B cell (primary cell): ENCODE measurements around the gene SYT13. TPM values are rescaled to one million over a fixed set of nuclear protein-coding genes. Genes with fewer than 3 reads are reported as not detected.

Experiments used
- ATAC-seq: fragments of 200-7000 bp; cut with Tn5 transposase; one replicate; pipeline ENCODE4 v1.10.0; 2021; ENCODE audit warnings: low read depth, mild to moderate bottlenecking, moderate number of reproducible peaks, moderate library complexity
- CTCF ChIA-PET: fragments of 350-600 bp; sonication (Branson Sonifier 250); formaldehyde crosslinking; loops from one replicate; lab custom pipeline; 2021; ENCODE audit warnings: antibody characterized with exemption, inconsistent platforms; lab: Charles Lee
- POLR2A ChIA-PET: fragments of 350-600 bp; sonication (Branson Sonifier 250); formaldehyde crosslinking; loops from one replicate; lab custom pipeline; 2021; ENCODE audit warnings: antibody characterized with exemption; lab: Charles Lee
- DNase-seq: peaks from one replicate; pipeline ENCODE4 v3.0.0; 2013
- H2AFZ ChIP-seq: 2 replicates; pipeline ENCODE4 v1.6.1; 2012; ENCODE audit warnings: mild to moderate bottlenecking, low read depth, low read length; ENCODE audit not compliant: insufficient read depth, poor library complexity, severe bottlenecking
- H3K27ac ChIP-seq, 2 donors: 1 replicate in 1 of 2; 2 replicates in 1 of 2; pipeline ENCODE4 v1.5.1; 2012 to 2013; ENCODE audit warnings: low read length in 2 of 2, mild to moderate bottlenecking in 2 of 2, moderate library complexity in 1 of 2
- H3K27me3 ChIP-seq, 4 experiments: fragments of 200-600 bp in 1 of 4; sonication (generic) in 1 of 4; replicated peaks in 1 of 4; 1 replicate in 2 of 4; 2 replicates in 2 of 4; pipeline versions ENCODE4 v1.6.1 to v1.7.0; 2013 to 2016; ENCODE audit warnings: low read length in 3 of 4, mild to moderate bottlenecking in 2 of 4, mixed read lengths in 1 of 4, moderate library complexity in 1 of 4; ENCODE audit not compliant: insufficient read depth in 4 of 4, control insufficient read depth in 3 of 4; ENCODE audit errors: control extremely low read depth in 1 of 4
- H3K36me3 ChIP-seq, 2 experiments: replicated peaks in 1 of 2; 1 replicate in 1 of 2; 2 replicates in 1 of 2; pipeline versions ENCODE4 v1.6.1 to v1.7.1; 2013; ENCODE audit warnings: low read length in 1 of 2; ENCODE audit not compliant: insufficient read depth in 2 of 2, control insufficient read depth in 1 of 2; ENCODE audit errors: control extremely low read depth in 1 of 2, extremely low read depth in 1 of 2
- H3K4me1 ChIP-seq, 2 donors: fragments of 200-600 bp in 1 of 2; sonication (generic) in 1 of 2; 1 replicate in 1 of 2; 2 replicates in 1 of 2; pipeline versions ENCODE4 v1.5.1 to v1.6.1; 2013 to 2017; ENCODE audit warnings: low read length in 2 of 2; ENCODE audit not compliant: control insufficient read depth in 2 of 2, insufficient read depth in 2 of 2
- H3K4me2 ChIP-seq: replicated peaks from 2 replicates; pipeline ENCODE3; 2012; ENCODE audit warnings: mild to moderate bottlenecking, low read depth, low read length; ENCODE audit not compliant: poor library complexity, severe bottlenecking
- H3K4me3 ChIP-seq, 5 experiments: fragments of 200-600 bp in 1 of 5; sonication (generic) in 1 of 5; 1 replicate in 3 of 5; 2 replicates in 2 of 5; pipeline versions ENCODE4 v1.5.1 to v1.7.0; 2011 to 2016; ENCODE audit warnings: low read length in 4 of 5, mild to moderate bottlenecking in 4 of 5, low read depth in 2 of 5, control low read depth in 1 of 5, moderate library complexity in 1 of 5; ENCODE audit not compliant: insufficient read depth in 1 of 5; ENCODE audit errors: control extremely low read depth in 1 of 5, extremely low read depth in 1 of 5
- H3K79me2 ChIP-seq: fragments of 200-600 bp; sonication (generic); one replicate; pipeline ENCODE4 v1.6.0; 2016; ENCODE audit warnings: low read length; ENCODE audit not compliant: control insufficient read depth, insufficient read depth
- H3K9ac ChIP-seq: fragments of 200-600 bp; sonication (generic); 2 replicates; pipeline ENCODE4 v1.6.1; 2017; ENCODE audit warnings: mild to moderate bottlenecking, low read length, moderate library complexity
- H3K9me3 ChIP-seq, 3 donors: one replicate each; pipeline versions ENCODE4 v1.6.1 to v1.7.1; 2013; ENCODE audit warnings: low read length in 2 of 3; ENCODE audit not compliant: control insufficient read depth in 2 of 3, insufficient read depth in 1 of 3; ENCODE audit errors: control extremely low read depth in 1 of 3
- H4K20me1 ChIP-seq: 2 replicates; pipeline ENCODE4 v1.6.0; 2012; ENCODE audit warnings: mild to moderate bottlenecking, low read length; ENCODE audit not compliant: insufficient read depth, control insufficient read depth, poor library complexity, severe bottlenecking
- H3K27ac Mint-ChIP-seq: one replicate; pipeline ENCODE4 v1.8.0; 2021; ENCODE audit warnings: mixed read lengths
- H3K27me3 Mint-ChIP-seq: one replicate; pipeline ENCODE4 v1.8.0; 2021; ENCODE audit warnings: mixed read lengths
- H3K4me1 Mint-ChIP-seq: one replicate; pipeline ENCODE4 v1.8.0; 2021; ENCODE audit warnings: mixed read lengths
- H3K4me3 Mint-ChIP-seq: one replicate; pipeline ENCODE4 v1.8.0; 2021; ENCODE audit warnings: mixed read lengths
- H3K9me3 Mint-ChIP-seq: one replicate; pipeline ENCODE4 v1.8.0; 2022; ENCODE audit warnings: mixed read lengths; ENCODE audit not compliant: insufficient read depth
- EZH2 ChIP-seq: IDR thresholded peaks from 2 replicates; pipeline ENCODE4 v1.6.1; 2012; ENCODE audit warnings: borderline replicate concordance, low read depth, mild to moderate bottlenecking, moderate library complexity, low read length; ENCODE audit not compliant: insufficient read depth, poor library complexity, severe bottlenecking
- WGBS: methylation state at CpG from one replicate; pipeline ENCODE4 v1.1.5; 2013; ENCODE audit warnings: missing lambda C conversion rate; ENCODE audit not compliant: insufficient coverage; 5-methylcytosine and 5-hydroxymethylcytosine counted together
- intact Hi-C: fragments of 100-400 bp; cut with micrococcal nuclease; formaldehyde crosslinking; loops from one replicate; pipeline ENCODE4 v1.10.0; 2022
- polyA plus RNA-seq: library from polyadenylated mRNA; depleted of rRNA; stranded (reverse); fragments of >200 nt; gene quantifications from 2 replicates; pipeline ENCODE4 v1.2.3, GENCODE V29; 2012
- total RNA-seq, 2 donors: library from RNA; stranded (reverse); fragments of 120-200 nt in 1 of 2; gene quantifications; 1 replicate in 1 of 2; 2 replicates in 1 of 2; pipeline versions ENCODE4 v1.2.3 to v1.2.4, GENCODE V29; 2013 to 2022
- TF ChIP-seq, protein P1 (sequence below): fragments of 200-600 bp; IDR thresholded peaks from one replicate; pipeline ENCODE4 v1.8.0; 2022; ENCODE audit warnings: antibody characterized with exemption, mild to moderate bottlenecking

Gene SYT13
- total and polyA plus RNA-seq, 2 donors (not counting 1 experiment from before 2014, with no cell fraction given), result not detected

DNA sequence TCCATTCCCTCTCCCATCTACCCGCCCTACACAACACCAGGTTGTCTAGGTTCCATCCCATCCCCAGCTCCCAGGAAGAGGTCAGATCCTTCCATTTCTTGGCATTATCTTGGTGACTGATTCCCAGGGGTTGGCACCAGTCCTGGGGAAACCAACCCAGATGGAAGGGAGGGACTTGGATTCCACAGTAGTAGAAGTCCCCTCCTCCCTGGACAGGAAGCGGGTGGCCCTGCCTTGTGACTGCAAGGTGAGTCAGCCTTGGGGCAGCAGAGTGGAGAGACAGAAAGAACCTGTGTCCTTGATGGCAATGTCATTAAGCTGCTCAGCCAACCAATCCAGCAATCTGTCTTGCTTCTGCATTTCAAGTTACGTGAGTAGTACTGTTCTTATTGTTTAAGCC lies 26.5 kb downstream of the SYT13 start:
- Mint-ChIP-seq H3K4me3 (no peak overlapping the region), H3K4me1 (no peaks in the 10 kb centered on the region)
- intact Hi-C loops, result no loop called here

DNA sequence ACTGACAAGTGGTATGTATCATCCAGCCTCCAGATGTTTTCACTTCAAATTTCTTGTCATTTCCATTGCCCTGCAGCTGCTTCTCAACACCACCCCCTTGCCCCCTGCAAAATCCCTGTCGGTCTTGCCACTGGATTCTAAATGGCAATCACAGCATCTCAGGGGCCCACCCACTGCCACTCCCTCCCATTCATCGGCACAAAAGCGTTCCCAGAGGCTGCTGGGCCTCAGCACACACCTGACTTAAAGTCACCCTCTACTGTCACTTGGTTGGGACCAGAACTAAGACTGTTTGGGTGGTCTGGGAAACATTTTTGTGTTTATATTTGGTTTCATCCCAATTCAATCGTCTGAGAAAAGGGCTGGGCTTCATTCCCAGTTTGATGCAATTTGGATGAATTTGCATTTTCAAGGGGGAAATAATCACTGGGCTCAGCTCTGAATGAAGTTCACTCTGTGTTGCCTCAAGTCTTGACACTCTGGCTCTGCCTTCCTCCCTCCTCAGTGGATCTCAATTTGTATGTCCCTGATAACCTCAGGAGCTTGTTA lies 27.1 kb downstream of the SYT13 start:
- Mint-ChIP-seq H3K4me1 (no peaks in the 10 kb centered on the region), H3K4me3 (no peak overlapping the region), H3K27ac (no peak overlapping the region), H3K27me3 (peaks cover 48% of the 10 kb centered on the region), H3K9me3 (no peaks in the 10 kb centered on the region)
- H2AFZ ChIP-seq, result no peak overlapping the region
- H3K27me3 ChIP-seq, result peaks cover 0 to 10% (median 0%) of the 10 kb centered on the region in 4 experiments
- no peak overlapping the region for H3K4me3 ChIP-seq
- no peak overlapping the region for H3K9ac ChIP-seq
- H3K4me1 ChIP-seq, result no peaks in the 10 kb centered on the region
- H3K36me3 ChIP-seq, result no peaks in the 10 kb centered on the region
- intact Hi-C loops, result no loop called here
- TF ChIP-seq EZH2, result no peak
- TF ChIP-seq, protein P1, sequence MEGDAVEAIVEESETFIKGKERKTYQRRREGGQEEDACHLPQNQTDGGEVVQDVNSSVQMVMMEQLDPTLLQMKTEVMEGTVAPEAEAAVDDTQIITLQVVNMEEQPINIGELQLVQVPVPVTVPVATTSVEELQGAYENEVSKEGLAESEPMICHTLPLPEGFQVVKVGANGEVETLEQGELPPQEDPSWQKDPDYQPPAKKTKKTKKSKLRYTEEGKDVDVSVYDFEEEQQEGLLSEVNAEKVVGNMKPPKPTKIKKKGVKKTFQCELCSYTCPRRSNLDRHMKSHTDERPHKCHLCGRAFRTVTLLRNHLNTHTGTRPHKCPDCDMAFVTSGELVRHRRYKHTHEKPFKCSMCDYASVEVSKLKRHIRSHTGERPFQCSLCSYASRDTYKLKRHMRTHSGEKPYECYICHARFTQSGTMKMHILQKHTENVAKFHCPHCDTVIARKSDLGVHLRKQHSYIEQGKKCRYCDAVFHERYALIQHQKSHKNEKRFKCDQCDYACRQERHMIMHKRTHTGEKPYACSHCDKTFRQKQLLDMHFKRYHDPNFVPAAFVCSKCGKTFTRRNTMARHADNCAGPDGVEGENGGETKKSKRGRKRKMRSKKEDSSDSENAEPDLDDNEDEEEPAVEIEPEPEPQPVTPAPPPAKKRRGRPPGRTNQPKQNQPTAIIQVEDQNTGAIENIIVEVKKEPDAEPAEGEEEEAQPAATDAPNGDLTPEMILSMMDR, result no peak
- no peak for ATAC-seq
- no peaks in the 10 kb centered on the region for H3K9me3 ChIP-seq
- no peaks in the 10 kb centered on the region for H3K79me2 ChIP-seq
- ChIA-PET CTCF (interaction anchor here (1.3 to 1.5 kb wide), 2 partner anchors 26 to 156 kb away, joined by 3 read pairs; no protein-coding TSS in a partner anchor), POLR2A (interaction anchor here (0.6 kb wide), 1 partner anchor 180 kb away, joined by 6 read pairs; no protein-coding TSS in a partner anchor)
- H3K27ac ChIP-seq, result no peak overlapping the region
- H4K20me1 ChIP-seq, result no peaks in the 10 kb centered on the region
- DNase-seq, result no peak
- no peak overlapping the region for H3K4me2 ChIP-seq
- WGBS, result 52% methylated on average over 2 of the region's 4 CpGs

More for the DNA sequence above, 26.5 kb downstream of the SYT13 start:
- H3K79me2 ChIP-seq, result no peaks in the 10 kb centered on the region
- Mint-ChIP-seq H3K27ac (no peak overlapping the region), H3K27me3 (peaks cover 49% of the 10 kb centered on the region), H3K9me3 (no peaks in the 10 kb centered on the region)
- 100% methylated on average over 1 of the region's 3 CpGs for WGBS
- no peaks in the 10 kb centered on the region for H3K4me1 ChIP-seq
- DNase-seq (no peak), ATAC-seq (no peak)
- H3K9ac ChIP-seq, result no peak overlapping the region
- no peaks in the 10 kb centered on the region for H4K20me1 ChIP-seq
- no peak overlapping the region for H3K27ac ChIP-seq
- no peaks in the 10 kb centered on the region for H3K9me3 ChIP-seq
- POLR2A ChIA-PET, result no interaction called here
- no peaks in the 10 kb centered on the region for H3K36me3 ChIP-seq
- H3K4me3 ChIP-seq, result no peak overlapping the region
- peaks cover 0 to 8% (median 0%) of the 10 kb centered on the region in 4 experiments for H3K27me3 ChIP-seq
- CTCF ChIA-PET, result interaction anchor here (1.3 to 1.5 kb wide), 2 partner anchors 26 to 157 kb away, joined by 3 read pairs; no protein-coding TSS in a partner anchor
- H3K4me2 ChIP-seq, result no peak overlapping the region
- H2AFZ ChIP-seq, result no peak overlapping the region
- TF ChIP-seq, protein P1, result no peak
